ENCODE results near the gene FHOD3.

FHOD3 gene

GRCh38 chr18:36769611-36770314 lies 472.2 kb downstream of the FHOD3 start:
- Histone ChIP-seq H3K4me1 (ENCODE audit: control insufficient read depth, insufficient read depth, low read length, unreplicated experiment) (no peaks in the 10 kb centered on the region), H3K36me3 (ENCODE audit: insufficient read depth, low read length) (no peaks in the 10 kb centered on the region), H3K27ac (ENCODE audit: low read depth, low read length) (no peak overlapping the region), H3K79me2 (ENCODE audit: control insufficient read depth, insufficient read depth, low read length, unreplicated experiment) (no peaks in the 10 kb centered on the region), H2AFZ (ENCODE audit: low read length, unreplicated experiment) (no peak overlapping the region), H3K4me3 (ENCODE audit: low read depth, low read length) (no peak overlapping the region), H3K27me3 (ENCODE audit: insufficient read depth, low read length) (no peaks in the 10 kb centered on the region)

GRCh38 chr18:36770315-36770946 lies 472.9 kb downstream of the FHOD3 start:
- Histone ChIP-seq H3K79me2 (ENCODE audit: control insufficient read depth, insufficient read depth, low read length, unreplicated experiment) (no peaks in the 10 kb centered on the region), H2AFZ (ENCODE audit: low read length, unreplicated experiment) (no peak overlapping the region), H3K4me1 (ENCODE audit: control insufficient read depth, insufficient read depth, low read length, unreplicated experiment) (no peaks in the 10 kb centered on the region), H3K4me3 (ENCODE audit: low read depth, low read length) (no peak overlapping the region), H3K27me3 (ENCODE audit: insufficient read depth, low read length) (no peaks in the 10 kb centered on the region), H3K27ac (ENCODE audit: low read depth, low read length) (no peak overlapping the region), H3K36me3 (ENCODE audit: insufficient read depth, low read length) (no peaks in the 10 kb centered on the region)

- no peaks in the 10 kb centered on the region for H3K36me3 ChIP-seq (ENCODE audit: insufficient read depth, low read length)
- H3K4me1 ChIP-seq (ENCODE audit: control insufficient read depth, insufficient read depth, low read length, unreplicated experiment), result no peaks in the 10 kb centered on the region
- no peak overlapping the region for H3K27ac ChIP-seq (ENCODE audit: low read depth, low read length)
- H3K79me2 ChIP-seq (ENCODE audit: control insufficient read depth, insufficient read depth, low read length, unreplicated experiment), result no peaks in the 10 kb centered on the region
- H2AFZ ChIP-seq (ENCODE audit: low read length, unreplicated experiment), result no peak overlapping the region
- no peak overlapping the region for H3K4me3 ChIP-seq (ENCODE audit: low read depth, low read length)
- no peaks in the 10 kb centered on the region for H3K27me3 ChIP-seq (ENCODE audit: insufficient read depth, low read length)
Measured at GRCh38 chr18:36771245-36771644, 473.7 kb downstream of the FHOD3 start.

- Histone ChIP-seq H3K27ac (ENCODE audit: low read depth, low read length) (no peak overlapping the region), H3K36me3 (ENCODE audit: insufficient read depth, low read length) (no peaks in the 10 kb centered on the region), H3K4me1 (ENCODE audit: control insufficient read depth, insufficient read depth, low read length, unreplicated experiment) (no peaks in the 10 kb centered on the region), H3K4me3 (ENCODE audit: low read depth, low read length) (no peak overlapping the region), H3K27me3 (ENCODE audit: insufficient read depth, low read length) (no peaks in the 10 kb centered on the region), H3K79me2 (ENCODE audit: control insufficient read depth, insufficient read depth, low read length, unreplicated experiment) (no peaks in the 10 kb centered on the region), H2AFZ (ENCODE audit: low read length, unreplicated experiment) (no peak overlapping the region)
Measured at GRCh38 chr18:36772241-36772723, 474.8 kb downstream of the FHOD3 start.

GRCh38 chr18:36775396-36775795 lies 477.9 kb downstream of the FHOD3 start:
- Histone ChIP-seq H3K36me3 (ENCODE audit: insufficient read depth, low read length) (no peaks in the 10 kb centered on the region), H3K4me3 (ENCODE audit: low read depth, low read length) (no peak overlapping the region), H3K27me3 (ENCODE audit: insufficient read depth, low read length) (no peaks in the 10 kb centered on the region), H3K4me1 (ENCODE audit: control insufficient read depth, insufficient read depth, low read length, unreplicated experiment) (no peaks in the 10 kb centered on the region), H3K79me2 (ENCODE audit: control insufficient read depth, insufficient read depth, low read length, unreplicated experiment) (no peaks in the 10 kb centered on the region), H2AFZ (ENCODE audit: low read length, unreplicated experiment) (no peak overlapping the region), H3K27ac (ENCODE audit: low read depth, low read length) (no peak overlapping the region)

GRCh38 chr18:36776650-36777049 lies 479.1 kb downstream of the FHOD3 start:
- H3K27me3 ChIP-seq (ENCODE audit: insufficient read depth, low read length), result no peaks in the 10 kb centered on the region
- H2AFZ ChIP-seq (ENCODE audit: low read length, unreplicated experiment), result no peak overlapping the region
- no peaks in the 10 kb centered on the region for H3K4me1 ChIP-seq (ENCODE audit: control insufficient read depth, insufficient read depth, low read length, unreplicated experiment)
- no peaks in the 10 kb centered on the region for H3K79me2 ChIP-seq (ENCODE audit: control insufficient read depth, insufficient read depth, low read length, unreplicated experiment)
- H3K27ac ChIP-seq (ENCODE audit: low read depth, low read length), result no peak overlapping the region
- no peak overlapping the region for H3K4me3 ChIP-seq (ENCODE audit: low read depth, low read length)
- no peaks in the 10 kb centered on the region for H3K36me3 ChIP-seq (ENCODE audit: insufficient read depth, low read length)

- H3K4me3 ChIP-seq (ENCODE audit: low read depth, low read length), result no peak overlapping the region
- no peaks in the 10 kb centered on the region for H3K36me3 ChIP-seq (ENCODE audit: insufficient read depth, low read length)
- H3K4me1 ChIP-seq (ENCODE audit: control insufficient read depth, insufficient read depth, low read length, unreplicated experiment), result no peaks in the 10 kb centered on the region
- no peaks in the 10 kb centered on the region for H3K27me3 ChIP-seq (ENCODE audit: insufficient read depth, low read length)
- H3K79me2 ChIP-seq (ENCODE audit: control insufficient read depth, insufficient read depth, low read length, unreplicated experiment), result no peaks in the 10 kb centered on the region
- H2AFZ ChIP-seq (ENCODE audit: low read length, unreplicated experiment), result no peak overlapping the region
- no peak overlapping the region for H3K27ac ChIP-seq (ENCODE audit: low read depth, low read length)
Measured at GRCh38 chr18:36777566-36777965, 480.1 kb downstream of the FHOD3 start.

- no peaks in the 10 kb centered on the region for H3K36me3 ChIP-seq (ENCODE audit: insufficient read depth, low read length)
- no peaks in the 10 kb centered on the region for H3K79me2 ChIP-seq (ENCODE audit: control insufficient read depth, insufficient read depth, low read length, unreplicated experiment)
- H2AFZ ChIP-seq (ENCODE audit: low read length, unreplicated experiment), result no peak overlapping the region
- no peaks in the 10 kb centered on the region for H3K4me1 ChIP-seq (ENCODE audit: control insufficient read depth, insufficient read depth, low read length, unreplicated experiment)
- no peak overlapping the region for H3K4me3 ChIP-seq (ENCODE audit: low read depth, low read length)
- no peak overlapping the region for H3K27ac ChIP-seq (ENCODE audit: low read depth, low read length)
- no peaks in the 10 kb centered on the region for H3K27me3 ChIP-seq (ENCODE audit: insufficient read depth, low read length)
Measured at GRCh38 chr18:36780748-36781147, 483.2 kb downstream of the FHOD3 start.

GRCh38 chr18:36782710-36783109 lies 485.2 kb downstream of the FHOD3 start:
- no peaks in the 10 kb centered on the region for H3K79me2 ChIP-seq (ENCODE audit: control insufficient read depth, insufficient read depth, low read length, unreplicated experiment)
- H3K36me3 ChIP-seq (ENCODE audit: insufficient read depth, low read length), result no peaks in the 10 kb centered on the region

GRCh38 chr18:36783792-36784191 lies 486.3 kb downstream of the FHOD3 start:
- H3K4me3 ChIP-seq (ENCODE audit: low read depth, low read length), result no peak overlapping the region
- H3K27me3 ChIP-seq (ENCODE audit: insufficient read depth, low read length), result no peaks in the 10 kb centered on the region
- H3K36me3 ChIP-seq (ENCODE audit: insufficient read depth, low read length), result no peaks in the 10 kb centered on the region
- no peak overlapping the region for H2AFZ ChIP-seq (ENCODE audit: low read length, unreplicated experiment)
- peaks cover 11% of the 10 kb centered on the region for H3K4me1 ChIP-seq (ENCODE audit: control insufficient read depth, insufficient read depth, low read length, unreplicated experiment)
- no peak overlapping the region for H3K27ac ChIP-seq (ENCODE audit: low read depth, low read length)
- no peaks in the 10 kb centered on the region for H3K79me2 ChIP-seq (ENCODE audit: control insufficient read depth, insufficient read depth, low read length, unreplicated experiment)

More at GRCh38 chr18:36782710-36783109, 485.2 kb downstream of the FHOD3 start:
- H3K4me1 ChIP-seq (ENCODE audit: control insufficient read depth, insufficient read depth, low read length, unreplicated experiment), result peaks cover 11% of the 10 kb centered on the region
- H2AFZ ChIP-seq (ENCODE audit: low read length, unreplicated experiment), result no peak overlapping the region
- H3K27ac ChIP-seq (ENCODE audit: low read depth, low read length), result no peak overlapping the region
- H3K27me3 ChIP-seq (ENCODE audit: insufficient read depth, low read length), result no peaks in the 10 kb centered on the region
- no peak overlapping the region for H3K4me3 ChIP-seq (ENCODE audit: low read depth, low read length)

GRCh38 chr18:36786686-36787085 lies 489.2 kb downstream of the FHOD3 start:
- Histone ChIP-seq H3K4me3 (ENCODE audit: low read depth, low read length) (no peak overlapping the region), H3K4me1 (ENCODE audit: control insufficient read depth, insufficient read depth, low read length, unreplicated experiment) (peaks cover 11% of the 10 kb centered on the region), H2AFZ (ENCODE audit: low read length, unreplicated experiment) (no peak overlapping the region), H3K79me2 (ENCODE audit: control insufficient read depth, insufficient read depth, low read length, unreplicated experiment) (no peaks in the 10 kb centered on the region), H3K27me3 (ENCODE audit: insufficient read depth, low read length) (no peaks in the 10 kb centered on the region), H3K27ac (ENCODE audit: low read depth, low read length) (0 out of 2 replicates have a peak overlapping the region, but pooled peaks have one; percentile 1), H3K36me3 (ENCODE audit: insufficient read depth, low read length) (0 out of 2 replicates have a peak, but pooled peaks cover 5% of the 10 kb centered on the region)

All from ACC112 (cell line).